AG10803 (cell line): ENCODE data around the gene HSD11B1.

Experiments
- DNase-seq: peaks from one replicate; pipeline ENCODE4 v3.0.0; 2010; ENCODE audit warnings: low read depth
- H3K4me3 ChIP-seq: 2 replicates; pipeline ENCODE4 v1.5.1; 2011; ENCODE audit warnings: mild to moderate bottlenecking, low read length, control low read depth
- TF ChIP-seq, protein P1 (sequence below): conservative IDR thresholded peaks from 2 replicates; pipeline ENCODE4 v1.5.1; 2011; ENCODE audit warnings: mild to moderate bottlenecking, low read length, control low read depth, inconsistent platforms

HSD11B1 gene

DNA sequence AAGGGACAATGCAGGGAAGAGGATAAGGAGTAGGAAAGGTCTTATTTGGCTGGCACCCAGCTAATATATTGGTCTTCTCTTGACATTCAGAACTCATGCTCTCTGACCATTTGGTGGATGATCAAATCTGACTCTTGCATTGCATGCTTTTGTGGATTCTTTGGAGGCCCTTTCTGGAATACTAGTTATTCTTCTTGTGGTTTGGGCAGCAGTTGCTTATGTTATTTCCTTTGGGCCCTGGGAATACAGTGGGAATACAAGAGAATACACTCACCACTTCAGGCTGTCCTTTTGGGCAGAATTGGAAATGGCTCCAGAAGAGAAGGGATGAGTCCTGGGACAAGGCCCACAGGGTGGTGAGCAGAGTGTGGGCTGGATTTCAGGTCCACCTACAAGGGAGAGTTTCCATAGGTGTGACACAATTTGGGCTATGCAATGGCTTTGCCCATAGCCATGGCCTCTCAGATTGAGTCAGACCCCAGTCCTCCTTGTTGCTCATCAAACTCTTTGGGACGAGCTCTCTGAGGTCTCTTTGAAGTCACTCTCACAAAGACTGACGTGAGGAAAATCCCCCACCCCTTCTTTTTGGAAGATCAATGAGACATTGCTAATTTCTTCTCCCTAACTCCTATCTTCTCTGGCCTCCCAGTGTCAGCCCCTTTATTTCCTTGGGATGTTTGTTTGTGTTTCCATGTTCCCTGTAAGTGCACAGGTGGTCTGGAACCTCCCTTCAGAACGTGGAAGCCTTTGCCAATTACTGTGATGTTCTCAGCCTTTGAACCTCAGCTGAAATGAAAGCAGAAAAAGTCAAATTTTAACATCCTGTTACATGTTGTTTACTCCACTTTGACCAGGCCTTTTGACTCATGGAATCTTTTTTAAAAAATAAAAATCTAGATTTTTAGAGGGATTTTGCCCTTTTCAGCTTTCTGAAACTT lies 19.4 kb downstream of the HSD11B1 start:
- DNase-seq, result peak; percentile 26
- TF ChIP-seq, protein P1, sequence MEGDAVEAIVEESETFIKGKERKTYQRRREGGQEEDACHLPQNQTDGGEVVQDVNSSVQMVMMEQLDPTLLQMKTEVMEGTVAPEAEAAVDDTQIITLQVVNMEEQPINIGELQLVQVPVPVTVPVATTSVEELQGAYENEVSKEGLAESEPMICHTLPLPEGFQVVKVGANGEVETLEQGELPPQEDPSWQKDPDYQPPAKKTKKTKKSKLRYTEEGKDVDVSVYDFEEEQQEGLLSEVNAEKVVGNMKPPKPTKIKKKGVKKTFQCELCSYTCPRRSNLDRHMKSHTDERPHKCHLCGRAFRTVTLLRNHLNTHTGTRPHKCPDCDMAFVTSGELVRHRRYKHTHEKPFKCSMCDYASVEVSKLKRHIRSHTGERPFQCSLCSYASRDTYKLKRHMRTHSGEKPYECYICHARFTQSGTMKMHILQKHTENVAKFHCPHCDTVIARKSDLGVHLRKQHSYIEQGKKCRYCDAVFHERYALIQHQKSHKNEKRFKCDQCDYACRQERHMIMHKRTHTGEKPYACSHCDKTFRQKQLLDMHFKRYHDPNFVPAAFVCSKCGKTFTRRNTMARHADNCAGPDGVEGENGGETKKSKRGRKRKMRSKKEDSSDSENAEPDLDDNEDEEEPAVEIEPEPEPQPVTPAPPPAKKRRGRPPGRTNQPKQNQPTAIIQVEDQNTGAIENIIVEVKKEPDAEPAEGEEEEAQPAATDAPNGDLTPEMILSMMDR, result no peak
- H3K4me3 ChIP-seq, result no peak overlapping the region

DNA sequence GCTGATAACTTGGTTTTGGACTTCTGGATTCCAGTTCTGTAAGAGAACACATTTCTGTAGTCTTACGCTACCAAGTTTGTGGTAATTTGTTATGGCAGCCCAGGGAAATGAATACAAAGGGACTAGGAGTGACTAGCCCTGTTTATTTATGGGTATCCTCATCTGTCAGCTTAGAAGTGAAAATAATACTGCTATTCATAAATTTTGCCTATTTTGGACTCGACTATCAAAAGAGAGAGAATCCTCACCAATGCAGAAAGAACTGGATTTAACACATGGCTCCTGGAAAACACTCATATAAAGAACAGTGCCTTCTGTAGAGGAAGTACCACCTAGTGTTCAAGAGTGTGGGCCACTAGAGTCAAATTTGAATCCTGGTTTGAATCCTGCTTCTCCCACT lies 22.6 kb downstream of the HSD11B1 start:
- no peak overlapping the region for H3K4me3 ChIP-seq
- DNase-seq, result no peak
- TF ChIP-seq, protein P1, result no peak

DNA sequence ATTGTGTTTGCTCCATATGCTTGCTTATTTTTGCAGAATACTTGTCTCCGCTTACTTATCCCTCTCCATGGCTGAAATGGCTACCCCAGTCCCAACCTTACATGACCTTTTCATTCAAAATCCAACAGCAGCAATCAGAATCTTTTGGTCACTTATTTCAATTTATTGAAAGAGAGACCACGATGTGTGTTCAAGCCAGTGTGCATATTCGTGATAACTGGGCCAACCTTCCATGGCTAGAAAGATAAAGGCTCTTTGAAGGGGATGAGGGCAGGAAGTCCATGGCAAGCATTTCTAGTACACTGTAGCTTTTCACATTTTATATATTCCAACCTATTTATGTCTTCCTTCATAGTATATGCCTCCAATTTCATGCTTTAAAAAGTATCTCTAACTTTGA lies 23.1 kb downstream of the HSD11B1 start:
- TF ChIP-seq, protein P1, result no peak
- DNase-seq, result no peak

DNA sequence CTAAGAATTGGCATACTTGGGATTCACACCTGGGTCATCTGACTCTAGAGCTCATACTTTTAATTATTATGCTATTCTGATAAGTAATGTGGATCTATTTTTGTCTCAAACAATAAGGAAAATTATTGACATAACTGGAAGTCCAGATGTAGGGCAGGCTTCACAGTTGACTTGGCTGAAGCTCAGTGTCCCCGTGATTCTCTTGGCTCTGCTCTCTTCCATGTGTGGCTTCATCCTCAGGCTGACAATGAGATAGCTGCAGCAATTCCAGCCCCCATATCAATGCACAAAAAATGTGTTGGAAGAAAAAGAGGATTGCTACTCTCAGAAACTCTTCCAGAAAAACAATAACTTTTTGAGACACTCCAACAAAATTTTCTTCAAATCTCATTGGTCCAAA lies 23.8 kb downstream of the HSD11B1 start:
- TF ChIP-seq, protein P1, result no peak
- no peak overlapping the region for H3K4me3 ChIP-seq
- no peak for DNase-seq

More for the DNA sequence above, 23.1 kb downstream of the HSD11B1 start:
- no peak overlapping the region for H3K4me3 ChIP-seq

DNA sequence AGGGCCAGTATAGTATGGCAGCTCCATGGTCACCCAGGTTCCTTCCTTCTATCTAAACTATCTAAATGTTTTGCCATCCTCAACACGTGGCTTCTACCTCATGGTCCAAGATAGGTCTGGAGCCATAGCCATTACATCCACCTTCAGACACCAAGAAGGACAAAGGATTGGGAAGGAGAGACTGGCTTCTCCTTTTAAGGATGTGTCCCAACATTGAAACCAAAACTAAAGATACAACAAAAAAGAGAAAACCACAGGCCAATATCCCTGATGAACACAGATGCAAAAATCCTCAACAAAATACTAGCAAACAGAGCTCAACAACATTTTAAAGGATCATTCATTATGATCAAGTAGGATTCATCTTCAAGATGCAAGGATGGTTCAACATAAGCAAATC lies 24.8 kb downstream of the HSD11B1 start:
- TF ChIP-seq, protein P1, result no peak
- no peak for DNase-seq
- H3K4me3 ChIP-seq, result no peak overlapping the region

DNA sequence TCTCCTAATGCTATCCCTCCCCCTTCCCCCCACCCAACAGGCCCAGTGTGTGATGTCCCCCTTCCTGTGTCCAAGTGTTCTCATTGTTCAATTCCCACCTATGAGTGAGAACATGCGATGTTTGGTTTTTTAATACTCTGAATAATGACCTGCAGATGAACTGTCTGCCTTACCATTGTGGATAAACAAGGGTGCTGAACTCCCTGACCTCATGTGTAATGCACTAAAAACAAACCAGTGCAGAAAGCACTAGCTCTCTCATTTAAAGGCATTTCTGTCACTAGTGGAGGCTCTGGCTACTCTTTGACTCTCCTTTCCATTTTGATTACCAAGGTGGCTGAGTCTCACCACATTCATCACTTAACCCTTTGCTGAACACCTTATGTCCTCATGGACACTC lies 28.1 kb downstream of the HSD11B1 start:
- DNase-seq, result no peak
- no peak overlapping the region for H3K4me3 ChIP-seq
- TF ChIP-seq, protein P1, result no peak
